OCI-LY3 (cell line): ENCODE results near the gene PCDH19.

Experiments used
- H2AFZ ChIP-seq: fragments of 200-600, 300-600 bp; shearing (Covaris generic); 2 replicates; pipeline ENCODE4 v1.6.0; 2014; ENCODE audit warnings: antibody characterized with exemption, low read depth, low read length
- H3K27ac ChIP-seq: fragments of 200-600, 300-600 bp; sonication (generic); 2 replicates; pipeline ENCODE4 v1.5.1; 2014; ENCODE audit warnings: mild to moderate bottlenecking, low read length, moderate library complexity, mixed read lengths
- H3K27me3 ChIP-seq: fragments of 200-600, 300-600 bp; sonication (generic); 2 replicates; pipeline ENCODE4 v1.6.1; 2014; ENCODE audit warnings: low read depth, low read length, mixed read lengths
- H3K36me3 ChIP-seq: fragments of 200-600, 300-600 bp; sonication (generic); replicated peaks from 2 replicates; pipeline ENCODE3; 2014; ENCODE audit warnings: low read depth, low read length, mixed read lengths
- H3K4me1 ChIP-seq: fragments of 300-600, 200-600 bp; sonication (generic); 2 replicates; pipeline ENCODE4 v1.6.1; 2014; ENCODE audit warnings: low read length, mixed read lengths
- H3K4me2 ChIP-seq: fragments of 200-600, 300-600 bp; sonication (generic); 2 replicates; pipeline ENCODE4 v1.6.1; 2014; ENCODE audit warnings: low read length, mixed read lengths
- H3K4me3 ChIP-seq: fragments of 300-600, 200-600 bp; sonication (generic); 2 replicates; pipeline ENCODE4 v1.5.1; 2014; ENCODE audit warnings: antibody characterized with exemption, mild to moderate bottlenecking, low read length, moderate library complexity
- H3K79me2 ChIP-seq: fragments of 300-600, 200-600 bp; shearing (Covaris generic); 2 replicates; pipeline ENCODE4 v1.6.1; 2014; ENCODE audit warnings: mild to moderate bottlenecking, low read length, mixed read lengths
- H3K9ac ChIP-seq: fragments of 300-600, 200-600 bp; shearing (Covaris generic); 2 replicates; pipeline ENCODE4 v1.6.0; 2014; ENCODE audit warnings: mild to moderate bottlenecking, low read length, moderate library complexity
- H3K9me3 ChIP-seq: fragments of 200-600, 300-600 bp; shearing (Covaris generic); 2 replicates; pipeline ENCODE4 v1.6.1; 2014; ENCODE audit warnings: low read length, mixed read lengths; ENCODE audit not compliant: insufficient read depth
- H4K20me1 ChIP-seq: fragments of 200-600, 300-600 bp; sonication (generic); 2 replicates; pipeline ENCODE4 v1.6.1; 2016; ENCODE audit warnings: low read length, mixed read lengths; ENCODE audit not compliant: insufficient read depth
- EZH2phosphoT487 ChIP-seq: fragments of 200-600 bp; shearing (Covaris generic); IDR thresholded peaks from 2 replicates; pipeline ENCODE4 v1.6.1; 2018; ENCODE audit warnings: antibody characterized with exemption, mixed run types, low read depth
- TF ChIP-seq, protein P1 (sequence below): fragments of 200-600, 300-600 bp; sonication (generic); IDR thresholded peaks from 2 replicates; pipeline ENCODE4 v1.5.1; 2014; ENCODE audit warnings: antibody characterized with exemption, low read length, low read depth

PCDH19 gene

DNA sequence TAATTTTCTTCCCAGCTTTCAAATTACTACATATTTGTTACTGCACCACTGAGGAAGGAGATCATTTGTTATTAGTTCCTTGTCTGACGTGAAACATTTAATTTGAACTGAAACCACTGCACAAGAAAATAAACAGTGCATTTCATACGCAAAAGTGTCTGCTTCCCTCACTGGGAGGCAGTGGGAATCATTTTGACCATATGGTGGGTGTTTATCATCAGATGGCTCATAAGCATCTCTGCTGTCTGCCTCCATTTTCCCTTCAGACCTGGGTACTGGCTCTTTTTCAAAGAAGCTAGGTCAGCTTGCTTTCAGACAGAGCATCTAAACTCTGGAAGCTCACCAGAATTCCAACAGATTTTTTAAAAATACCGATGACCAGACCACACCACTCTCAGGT lies 135.2 kb downstream of the PCDH19 start:
- Histone ChIP-seq H3K4me3 (no peak overlapping the region), H3K9ac (no peak overlapping the region), H3K79me2 (no peaks in the 10 kb centered on the region), H3K4me1 (no peaks in the 10 kb centered on the region), H3K27ac (no peak overlapping the region), H3K36me3 (no peaks in the 10 kb centered on the region), H2AFZ (no peak overlapping the region), H3K9me3 (no peaks in the 10 kb centered on the region), H3K27me3 (no peaks in the 10 kb centered on the region), H4K20me1 (no peaks in the 10 kb centered on the region), H3K4me2 (no peak overlapping the region)
- TF ChIP-seq EZH2phosphoT487, result no peak
- TF ChIP-seq, protein P1, sequence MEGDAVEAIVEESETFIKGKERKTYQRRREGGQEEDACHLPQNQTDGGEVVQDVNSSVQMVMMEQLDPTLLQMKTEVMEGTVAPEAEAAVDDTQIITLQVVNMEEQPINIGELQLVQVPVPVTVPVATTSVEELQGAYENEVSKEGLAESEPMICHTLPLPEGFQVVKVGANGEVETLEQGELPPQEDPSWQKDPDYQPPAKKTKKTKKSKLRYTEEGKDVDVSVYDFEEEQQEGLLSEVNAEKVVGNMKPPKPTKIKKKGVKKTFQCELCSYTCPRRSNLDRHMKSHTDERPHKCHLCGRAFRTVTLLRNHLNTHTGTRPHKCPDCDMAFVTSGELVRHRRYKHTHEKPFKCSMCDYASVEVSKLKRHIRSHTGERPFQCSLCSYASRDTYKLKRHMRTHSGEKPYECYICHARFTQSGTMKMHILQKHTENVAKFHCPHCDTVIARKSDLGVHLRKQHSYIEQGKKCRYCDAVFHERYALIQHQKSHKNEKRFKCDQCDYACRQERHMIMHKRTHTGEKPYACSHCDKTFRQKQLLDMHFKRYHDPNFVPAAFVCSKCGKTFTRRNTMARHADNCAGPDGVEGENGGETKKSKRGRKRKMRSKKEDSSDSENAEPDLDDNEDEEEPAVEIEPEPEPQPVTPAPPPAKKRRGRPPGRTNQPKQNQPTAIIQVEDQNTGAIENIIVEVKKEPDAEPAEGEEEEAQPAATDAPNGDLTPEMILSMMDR, result no peak

DNA sequence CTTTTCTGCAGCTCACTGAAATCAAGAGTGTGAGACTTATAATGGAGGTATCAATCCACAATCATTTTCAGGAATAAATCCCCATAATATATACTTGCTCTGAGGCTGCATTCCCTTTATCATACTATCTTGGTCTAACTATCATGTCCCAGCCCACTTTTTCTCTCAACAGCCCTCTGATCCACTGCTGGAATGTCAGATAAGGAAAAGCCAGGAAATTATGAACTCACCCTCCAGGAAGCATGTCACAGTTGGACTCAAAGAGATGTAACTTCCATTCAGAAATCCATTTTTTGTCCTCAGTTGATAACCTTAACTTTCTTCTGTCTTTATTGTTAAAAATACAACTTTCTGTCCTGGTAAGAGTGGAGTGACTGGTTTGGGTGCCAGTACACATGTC lies 144.9 kb downstream of the PCDH19 start:
- no peaks in the 10 kb centered on the region for H4K20me1 ChIP-seq
- no peaks in the 10 kb centered on the region for H3K79me2 ChIP-seq
- peaks cover 4% of the 10 kb centered on the region for H3K27me3 ChIP-seq
- no peak overlapping the region for H3K4me3 ChIP-seq
- no peak overlapping the region for H3K27ac ChIP-seq
- H3K9ac ChIP-seq, result no peak overlapping the region
- H3K36me3 ChIP-seq, result no peaks in the 10 kb centered on the region
- no peak overlapping the region for H2AFZ ChIP-seq
- no peak overlapping the region for H3K4me2 ChIP-seq
- peaks cover 34% of the 10 kb centered on the region for H3K4me1 ChIP-seq
- no peak for TF ChIP-seq EZH2phosphoT487
- TF ChIP-seq, protein P1, result no peak
- H3K9me3 ChIP-seq, result no peaks in the 10 kb centered on the region

DNA sequence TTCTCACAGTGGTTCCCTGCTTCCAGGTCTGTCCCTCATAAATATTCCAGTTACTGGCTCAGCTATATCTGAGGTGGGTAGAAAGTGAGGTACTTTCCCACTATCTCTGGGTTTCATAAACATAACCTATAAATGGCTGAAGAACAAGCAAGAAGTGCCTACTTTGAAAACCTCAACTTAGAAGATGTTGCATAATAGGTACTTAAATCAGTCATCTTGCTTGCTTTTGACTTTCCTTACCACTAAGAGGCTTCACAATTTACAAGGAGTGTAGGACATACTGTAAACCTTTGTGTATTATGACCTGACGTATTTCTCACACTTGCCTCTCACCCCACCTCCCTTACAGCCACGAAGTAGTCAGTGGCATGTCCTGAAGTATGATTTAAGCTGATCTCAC lies 145.9 kb downstream of the PCDH19 start:
- H4K20me1 ChIP-seq, result no peaks in the 10 kb centered on the region

DNA sequence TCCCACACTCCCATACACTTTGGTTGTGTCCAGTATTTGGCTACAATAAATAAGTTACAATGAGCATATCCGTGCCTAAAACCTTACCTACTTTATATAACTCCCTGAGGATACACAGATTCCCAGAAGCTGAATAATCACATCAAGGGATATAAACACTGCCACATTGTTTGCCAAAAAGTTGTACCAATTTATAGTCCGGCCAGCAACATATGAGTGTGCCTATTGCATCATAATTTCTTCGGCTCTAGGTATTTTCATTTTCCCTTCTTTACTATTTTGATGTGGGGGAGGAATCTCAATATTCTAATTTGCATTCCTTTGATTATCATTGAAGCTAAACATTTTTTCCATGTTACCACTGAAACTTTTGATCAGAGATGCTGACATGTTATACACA lies 146.4 kb downstream of the PCDH19 start:
- H3K36me3 ChIP-seq, result no peaks in the 10 kb centered on the region
- peaks cover 4% of the 10 kb centered on the region for H3K27me3 ChIP-seq
- peak overlapping the region; percentile 77 for H3K4me2 ChIP-seq
- H2AFZ ChIP-seq, result no peak overlapping the region
- TF ChIP-seq, protein P1, result no peak
- no peak for TF ChIP-seq EZH2phosphoT487
- no peaks in the 10 kb centered on the region for H3K79me2 ChIP-seq
- H3K9ac ChIP-seq, result peak overlapping the region; percentile 35; the same call in 1 of the 2 replicates
- H3K4me1 ChIP-seq, result peaks cover 34% of the 10 kb centered on the region
- H4K20me1 ChIP-seq, result no peaks in the 10 kb centered on the region
- H3K27ac ChIP-seq, result peak overlapping the region; percentile 69
- peak overlapping the region; percentile 64 for H3K4me3 ChIP-seq
- no peaks in the 10 kb centered on the region for H3K9me3 ChIP-seq

More for the DNA sequence above, 145.9 kb downstream of the PCDH19 start:
- no peak overlapping the region for H2AFZ ChIP-seq
- H3K9me3 ChIP-seq, result no peaks in the 10 kb centered on the region
- no peak overlapping the region for H3K9ac ChIP-seq
- peaks cover 34% of the 10 kb centered on the region for H3K4me1 ChIP-seq
- H3K4me2 ChIP-seq, result peak overlapping the region; percentile 77
- TF ChIP-seq, protein P1, result no peak
- no peak for TF ChIP-seq EZH2phosphoT487
- no peaks in the 10 kb centered on the region for H3K36me3 ChIP-seq
- peaks cover 4% of the 10 kb centered on the region for H3K27me3 ChIP-seq
- peak overlapping the region; percentile 64 for H3K4me3 ChIP-seq
- H3K27ac ChIP-seq, result peak overlapping the region; percentile 69
- no peaks in the 10 kb centered on the region for H3K79me2 ChIP-seq
